H9 (cell line): ENCODE results near the gene GCSAML. TPM values are rescaled to one million over a fixed set of nuclear protein-coding genes. Genes with fewer than 3 reads are reported as not detected.

Experiments used
- DNase-seq: peaks from one replicate; pipeline ENCODE4 v3.0.0-alpha.2; 2017
- H2AFZ ChIP-seq: one replicate; pipeline ENCODE4 v1.6.1; 2013; ENCODE audit warnings: mild to moderate bottlenecking, low read length, control low read depth, moderate library complexity
- H2AK5ac ChIP-seq: 2 replicates; pipeline ENCODE4 v1.6.1; 2013; ENCODE audit warnings: low read length, control low read depth, mixed read lengths; ENCODE audit not compliant: insufficient read length
- H2BK120ac ChIP-seq: one replicate; pipeline ENCODE4 v1.6.1; 2013; ENCODE audit warnings: low read depth, mild to moderate bottlenecking, low read length, control low read depth, inconsistent platforms; ENCODE audit not compliant: poor library complexity, severe bottlenecking
- H2BK12ac ChIP-seq: 2 replicates; pipeline ENCODE4 v1.6.1; 2013; ENCODE audit warnings: low read length, control low read depth, mixed read lengths, low read depth; ENCODE audit not compliant: insufficient read length
- H2BK15ac ChIP-seq: 2 replicates; pipeline ENCODE4 v1.6.1; 2013; ENCODE audit warnings: low read depth, low read length, control low read depth
- H2BK20ac ChIP-seq: one replicate; pipeline ENCODE4 v1.6.1; 2013; ENCODE audit warnings: low read depth, mild to moderate bottlenecking, low read length, control low read depth, inconsistent platforms; ENCODE audit not compliant: poor library complexity, severe bottlenecking
- H2BK5ac ChIP-seq: 2 replicates; pipeline ENCODE4 v1.6.1; 2013; ENCODE audit warnings: low read length, control low read depth, mixed read lengths; ENCODE audit not compliant: insufficient read length
- H3K14ac ChIP-seq: 2 replicates; pipeline ENCODE4 v1.6.1; 2013; ENCODE audit warnings: low read length, control low read depth; ENCODE audit not compliant: insufficient read depth
- H3K18ac ChIP-seq: 2 replicates; pipeline ENCODE4 v1.6.1; 2013; ENCODE audit warnings: low read depth, mild to moderate bottlenecking, mixed read lengths, low read length, control low read depth; ENCODE audit not compliant: insufficient read length
- H3K23ac ChIP-seq: 2 replicates; pipeline ENCODE4 v1.6.1; 2013; ENCODE audit warnings: low read length, control low read depth, mixed read lengths, low read depth; ENCODE audit not compliant: insufficient read length
- H3K23me2 ChIP-seq: 2 replicates; pipeline ENCODE4 v1.6.1; 2013; ENCODE audit warnings: low read depth, mild to moderate bottlenecking, mixed read lengths, low read length, control low read depth; ENCODE audit not compliant: insufficient read length, poor library complexity, severe bottlenecking
- H3K27ac ChIP-seq: 2 replicates; pipeline ENCODE4 v1.5.1; 2013; ENCODE audit warnings: low read length, control low read depth, mixed read lengths, low read depth; ENCODE audit not compliant: insufficient read length
- H3K27me3 ChIP-seq: 2 replicates; pipeline ENCODE4 v1.6.1; 2013; ENCODE audit warnings: low read length, control low read depth, inconsistent platforms; ENCODE audit not compliant: insufficient read depth
- H3K4ac ChIP-seq: 2 replicates; pipeline ENCODE4 v1.6.1; 2013; ENCODE audit warnings: low read depth, mild to moderate bottlenecking, control low read depth, inconsistent platforms, low read length, moderate library complexity
- H3K4me1 ChIP-seq: 2 replicates; pipeline ENCODE4 v1.6.1; 2013; ENCODE audit warnings: low read length, control low read depth, inconsistent platforms; ENCODE audit not compliant: insufficient read depth
- H3K4me2 ChIP-seq: 2 replicates; pipeline ENCODE4 v1.6.1; 2013; ENCODE audit warnings: low read length, control low read depth, mixed read lengths; ENCODE audit not compliant: insufficient read length, insufficient read depth
- H3K56ac ChIP-seq: 2 replicates; pipeline ENCODE4 v1.6.1; 2013; ENCODE audit warnings: low read depth, mild to moderate bottlenecking, mixed read lengths, low read length, control low read depth; ENCODE audit not compliant: insufficient read length
- H3K79me1 ChIP-seq: 2 replicates; pipeline ENCODE4 v1.6.1; 2013; ENCODE audit warnings: low read depth, mild to moderate bottlenecking, moderate library complexity, low read length, control low read depth, inconsistent platforms; ENCODE audit not compliant: insufficient read depth, poor library complexity, severe bottlenecking
- H3K79me2 ChIP-seq: 2 replicates; pipeline ENCODE4 v1.6.1; 2013; ENCODE audit warnings: low read length, control low read depth, inconsistent platforms; ENCODE audit not compliant: insufficient read depth
- H3K9ac ChIP-seq: 2 replicates; pipeline ENCODE4 v1.6.1; 2013; ENCODE audit warnings: low read length, control low read depth, mixed read lengths; ENCODE audit not compliant: insufficient read length; ENCODE audit errors: extremely low read depth
- H3K9me3 ChIP-seq: one replicate; pipeline ENCODE4 v1.6.1; 2013; ENCODE audit warnings: low read depth, low read length, inconsistent platforms; ENCODE audit not compliant: control insufficient read depth
- H3T11ph ChIP-seq: one replicate; pipeline ENCODE4 v1.6.1; 2013; ENCODE audit warnings: mild to moderate bottlenecking, low read length, control low read depth, inconsistent platforms
- H4K20me1 ChIP-seq: one replicate; pipeline ENCODE4 v1.6.1; 2013; ENCODE audit not compliant: control insufficient read depth, insufficient read length, insufficient read depth
- H4K5ac ChIP-seq: 2 replicates; pipeline ENCODE4 v1.6.1; 2013; ENCODE audit warnings: low read depth, mild to moderate bottlenecking, mixed read lengths, low read length, control low read depth; ENCODE audit not compliant: insufficient read length
- H4K8ac ChIP-seq: replicated peaks from 2 replicates; pipeline ENCODE4 v1.6.1; 2013; ENCODE audit warnings: low read length, control low read depth, mixed read lengths, low read depth; ENCODE audit not compliant: insufficient read length
- H4K91ac ChIP-seq: 2 replicates; pipeline ENCODE4 v1.6.1; 2013; ENCODE audit warnings: low read depth, mild to moderate bottlenecking, moderate library complexity, mixed read lengths, low read length, control low read depth; ENCODE audit not compliant: insufficient read length
- H3K27ac Mint-ChIP-seq, 3 experiments: 2 replicates in 2 of 3; 3 replicates in 1 of 3; pipeline ENCODE4 v1.8.0; 2020 to 2021; ENCODE audit warnings: mixed read lengths in 3 of 3, mild to moderate bottlenecking in 1 of 3, moderate library complexity in 1 of 3
- H3K27me3 Mint-ChIP-seq: 2 replicates; pipeline ENCODE4 v1.8.0; 2021; ENCODE audit warnings: low read depth, mild to moderate bottlenecking, moderate library complexity, mixed read lengths
- H3K36me3 Mint-ChIP-seq, 3 experiments: 2 replicates in 2 of 3; 3 replicates in 1 of 3; pipeline ENCODE4 v1.8.0; 2020 to 2021; ENCODE audit warnings: low read depth in 3 of 3, mixed read lengths in 3 of 3; ENCODE audit not compliant: insufficient read depth in 1 of 3
- H3K4me1 Mint-ChIP-seq, 2 experiments: 2 replicates each; pipeline ENCODE4 v1.8.0; 2020; ENCODE audit warnings: mixed read lengths in 2 of 2
- H3K4me3 Mint-ChIP-seq, 2 experiments: 2 replicates in 1 of 2; 3 replicates in 1 of 2; pipeline ENCODE4 v1.8.0; 2020 to 2021; ENCODE audit warnings: mild to moderate bottlenecking in 2 of 2, mixed read lengths in 2 of 2, moderate library complexity in 1 of 2
- H3K9me3 Mint-ChIP-seq, 2 experiments: 2 replicates in 1 of 2; 3 replicates in 1 of 2; pipeline ENCODE4 v1.8.0; 2020; ENCODE audit warnings: mild to moderate bottlenecking in 2 of 2, mixed read lengths in 2 of 2, moderate library complexity in 1 of 2
- CTCF ChIP-seq: fragments of 200-600 bp; sonication (generic); conservative IDR thresholded peaks from 3 replicates; pipeline ENCODE4 v1.8.0; 2021; ENCODE audit warnings: antibody characterized with exemption, mild to moderate bottlenecking
- WGBS: extraction: QIAGEN DNeasy Blood & Tissue Kit; methylation state at CpG from one replicate; pipeline ENCODE4 v1.1.7; 2013; ENCODE audit warnings: missing lambda C conversion rate, low lambda C conversion rate, mixed read lengths; ENCODE audit not compliant: insufficient read length; ENCODE audit errors: extremely low coverage; 5-methylcytosine and 5-hydroxymethylcytosine counted together
- total RNA-seq: library from RNA; stranded (reverse); gene quantifications from 2 replicates; pipeline ENCODE4 v1.2.1, GENCODE V29; 2021

The GCSAML gene
- total RNA-seq, 1 experiment from 2014 or later: not detected

GRCh38 chr1:247557926-247558674 lies 9.2 kb downstream of the GCSAML start:
- Histone ChIP-seq H3K27ac (no peak overlapping the region), H2BK12ac (no peak overlapping the region), H2BK15ac (no peak overlapping the region), H3K4me1 (no peaks in the 10 kb centered on the region; the same call in 1 of the 2 replicates), H2BK20ac (no peak overlapping the region), H4K8ac (no peak overlapping the region), H3K18ac (no peak overlapping the region), H3K23ac (no peak overlapping the region), H3K79me1 (no peaks in the 10 kb centered on the region), H3K56ac (no peak overlapping the region), H3T11ph (no peak overlapping the region), H4K5ac (no peak overlapping the region), H4K91ac (no peak overlapping the region), H3K79me2 (no peaks in the 10 kb centered on the region), H2AFZ (no peak overlapping the region), H2AK5ac (no peak overlapping the region), H4K20me1 (no peaks in the 10 kb centered on the region), H3K9ac (no peak overlapping the region), H3K27me3 (no peaks in the 10 kb centered on the region), H2BK120ac (no peak overlapping the region), H3K23me2 (no peaks in the 10 kb centered on the region), H2BK5ac (no peak overlapping the region), H3K14ac (no peak overlapping the region), H3K4me2 (no peak overlapping the region), H3K4ac (no peak overlapping the region), H3K9me3 (no peaks in the 10 kb centered on the region)
- Mint-ChIP-seq H3K4me3 (no peak overlapping the region), H3K27ac (no peak overlapping the region), H3K4me1 (peaks cover 11% of the 10 kb centered on the region in 2 experiments), H3K9me3 (no peaks in the 10 kb centered on the region), H3K27me3 (no peaks in the 10 kb centered on the region), H3K36me3 (no peaks in the 10 kb centered on the region; a peak in 1 of 7 replicates)
- no peak for TF ChIP-seq CTCF
- no CpG with 5 or more reads among the region's 2 CpGs for WGBS
- no peak for DNase-seq
